CD4-positive, alpha-beta memory T cell (primary cell): Measurements from ENCODE around the gene MSRB1. TPM values are rescaled to one million over a fixed set of nuclear protein-coding genes. Genes with fewer than 3 reads are reported as not detected.

Source experiments
- CTCF ChIA-PET: fragments of 350-600 bp; sonication (Branson Sonifier 250); formaldehyde crosslinking; loops from one replicate; lab custom pipeline; 2021; ENCODE audit warnings: inconsistent platforms; ENCODE audit not compliant: partially characterized antibody; lab: Charles Lee
- POLR2A ChIA-PET: fragments of 350-600 bp; sonication (Branson Sonifier 250); formaldehyde crosslinking; loops from one replicate; lab custom pipeline; 2021; ENCODE audit not compliant: partially characterized antibody; lab: Charles Lee
- DNase-seq, 5 donors: peaks; one replicate each; pipeline versions ENCODE4 v3.0.0 to v3.0.0-alpha.2; 2020 to 2022; ENCODE audit warnings: mixed read lengths in 1 of 5
- H3K27ac ChIP-seq: one replicate; pipeline ENCODE4 v1.7.0; 2013; ENCODE audit warnings: low read depth, low read length
- H3K27me3 ChIP-seq: 2 replicates; pipeline ENCODE4 v1.7.0; 2013; ENCODE audit warnings: mild to moderate bottlenecking, low read length, moderate library complexity; ENCODE audit not compliant: insufficient read depth
- H3K36me3 ChIP-seq: 2 replicates; pipeline ENCODE4 v1.7.0; 2013; ENCODE audit warnings: mild to moderate bottlenecking, low read length, moderate library complexity; ENCODE audit not compliant: insufficient read depth
- H3K4me1 ChIP-seq: 2 replicates; pipeline ENCODE4 v1.7.0; 2013; ENCODE audit warnings: mild to moderate bottlenecking, low read length, moderate library complexity; ENCODE audit not compliant: insufficient read depth
- H3K4me3 ChIP-seq, 2 donors: one replicate each; pipeline ENCODE4 v1.7.0; 2013; ENCODE audit warnings: low read length in 2 of 2, mild to moderate bottlenecking in 1 of 2
- H3K9me3 ChIP-seq, 2 donors: one replicate each; pipeline ENCODE4 v1.7.0; 2013; ENCODE audit warnings: low read length in 2 of 2, control low read depth in 1 of 2; ENCODE audit not compliant: control insufficient read depth in 1 of 2
- H3K27ac Mint-ChIP-seq, 7 donors: one replicate each; pipeline ENCODE4 v1.8.0; 2020 to 2021; ENCODE audit warnings: mixed read lengths in 7 of 7, mild to moderate bottlenecking in 6 of 7, inconsistent platforms in 3 of 7, moderate library complexity in 3 of 7
- H3K27me3 Mint-ChIP-seq, 2 donors: one replicate each; pipeline ENCODE4 v1.8.0; 2020 to 2021; ENCODE audit warnings: mixed read lengths in 2 of 2
- H3K36me3 Mint-ChIP-seq, 2 donors: one replicate each; pipeline ENCODE4 v1.8.0; 2020 to 2021; ENCODE audit warnings: mixed read lengths in 2 of 2, inconsistent platforms in 1 of 2, mild to moderate bottlenecking in 1 of 2
- H3K4me1 Mint-ChIP-seq, 4 donors: one replicate each; pipeline ENCODE4 v1.8.0; 2020 to 2021; ENCODE audit warnings: mixed read lengths in 4 of 4, mild to moderate bottlenecking in 1 of 4
- H3K4me3 Mint-ChIP-seq, 8 donors: one replicate each; pipeline ENCODE4 v1.8.0; 2020 to 2021; ENCODE audit warnings: mixed read lengths in 8 of 8, mild to moderate bottlenecking in 7 of 8, moderate library complexity in 6 of 8, inconsistent platforms in 3 of 8
- H3K9me3 Mint-ChIP-seq, 8 donors: one replicate each; pipeline ENCODE4 v1.8.0; 2020 to 2021; ENCODE audit warnings: mixed read lengths in 8 of 8, mild to moderate bottlenecking in 5 of 8, inconsistent platforms in 3 of 8, moderate library complexity in 1 of 8
- intact Hi-C: fragments of 100-400 bp; cut with micrococcal nuclease; formaldehyde crosslinking; loops from one replicate; pipeline ENCODE4 v1.15.1; 2023
- polyA plus RNA-seq, 2 donors: library from polyadenylated mRNA; unstranded; fragments of 300-500 nt; fragmentation: Illumina TruSeq; gene quantifications; one replicate each; pipeline ENCODE4 v1.2.3, GENCODE V29; 2021
- total RNA-seq, 2 experiments: library from RNA; stranded (reverse); gene quantifications; one replicate each; pipeline ENCODE4 v1.2.3, GENCODE V29; 2021

Gene MSRB1
- total and polyA plus RNA-seq, 4 experiments from 2014 or later: 9.3 to 30.5 (median 15.5) TPM

- Mint-ChIP-seq H3K27me3 (no peaks in the 10 kb centered on the region), H3K9me3 (no peaks in the 10 kb centered on the region), H3K27ac (no peak overlapping the region), H3K4me1 (peaks cover 0 to 26% (median 7%) of the 10 kb centered on the region in 4 donors), H3K4me3 (no peak overlapping the region), H3K36me3 (no peaks in the 10 kb centered on the region)
- no peak for DNase-seq
- Histone ChIP-seq H3K36me3 (no peaks in the 10 kb centered on the region), H3K27me3 (no peaks in the 10 kb centered on the region), H3K4me3 (no peak overlapping the region), H3K9me3 (no peaks in the 10 kb centered on the region), H3K4me1 (peaks cover 21% of the 10 kb centered on the region), H3K27ac (no peak overlapping the region)
- CTCF ChIA-PET: no interaction called here
- POLR2A ChIA-PET: interaction anchor here (2.1 kb wide), 1 partner anchor 19 kb away, joined by 11 read pairs; the partner anchor contains the start of gene RPS2
- intact Hi-C loops: no loop called here
Measured at GRCh38 chr16:1945559-1946391, 2.8 kb upstream of the MSRB1 start.

- ChIA-PET POLR2A (interaction anchor here (2.0 to 4.6 kb wide), 4 partner anchors 17 to 211 kb away, joined by 7 to 34 read pairs (median 14); partner anchors contain the start of genes RPS2 and TRAF7), CTCF (no interaction called here)
- no peak overlapping the region for H3K27ac ChIP-seq
- Mint-ChIP-seq H3K4me3 (peak overlapping the region in 6 of 8 donors; percentile 33 to 83 (median 62)), H3K9me3 (no peaks in the 10 kb centered on the region), H3K4me1 (peaks cover 0 to 26% (median 7%) of the 10 kb centered on the region in 4 donors), H3K36me3 (no peaks in the 10 kb centered on the region), H3K27me3 (no peaks in the 10 kb centered on the region), H3K27ac (peak overlapping the region in 3 of 7 donors; percentile 30 to 90 (median 69))
- peaks cover 21% of the 10 kb centered on the region for H3K4me1 ChIP-seq
- H3K36me3 ChIP-seq: peaks cover 5% of the 10 kb centered on the region
- H3K4me3 ChIP-seq: no peak overlapping the region
- no peak for DNase-seq
- H3K27me3 ChIP-seq: no peaks in the 10 kb centered on the region
- H3K9me3 ChIP-seq: no peaks in the 10 kb centered on the region
- intact Hi-C loops: loop anchor here (5.0 kb wide), 3 partner anchors 48 to 452 kb away; partner anchors contain the start of genes CRAMP1, IFT140 and TELO2
Measured at GRCh38 chr16:1944612-1945199, 1.7 kb upstream of the MSRB1 start.

- peak in 1 of 5 donors; percentile 40 for DNase-seq
- H3K9me3 ChIP-seq: no peaks in the 10 kb centered on the region
- Mint-ChIP-seq H3K4me1 (peaks cover 0 to 26% (median 7%) of the 10 kb centered on the region in 4 donors), H3K27me3 (no peaks in the 10 kb centered on the region), H3K9me3 (no peaks in the 10 kb centered on the region), H3K27ac (peak overlapping the region in 6 of 7 donors; percentile 29 to 81 (median 64)), H3K36me3 (peaks cover 0 to 11% of the 10 kb centered on the region in 2 donors), H3K4me3 (peak overlapping the region; percentile 82 to 91 (median 86))
- ChIA-PET POLR2A (interaction anchor here (1.1 to 4.6 kb wide), 5 partner anchors 16 to 213 kb away, joined by 3 to 34 read pairs (median 4); partner anchors contain the start of genes NDUFB10, RPS2, TBL3 and TRAF7), CTCF (interaction anchor here (0.6 to 1.6 kb wide), 2 partner anchors 15 to 1990 kb away, joined by 3 to 4 read pairs; no protein-coding TSS in a partner anchor)
- H3K4me3 ChIP-seq: peak overlapping the region; percentile 52 to 90
- peak overlapping the region; percentile 58 for H3K27ac ChIP-seq
- H3K36me3 ChIP-seq: peaks cover 15% of the 10 kb centered on the region
- H3K4me1 ChIP-seq: peaks cover 21% of the 10 kb centered on the region
- H3K27me3 ChIP-seq: no peaks in the 10 kb centered on the region
- intact Hi-C loops: loop anchor here (2.0 to 5.0 kb wide), 4 partner anchors 50 to 633 kb away; partner anchors contain the start of genes CRAMP1, IFT140, TELO2 and UBE2I
Measured at GRCh38 chr16:1942047-1942809, 771 bp downstream of the MSRB1 start.

- no peak for DNase-seq
- peak overlapping the region in 7 of 8 donors; percentile 4 to 87 (median 83) for H3K4me3 Mint-ChIP-seq
- Histone ChIP-seq H3K27me3 (no peaks in the 10 kb centered on the region), H3K27ac (no peak overlapping the region), H3K36me3 (peaks cover 15% of the 10 kb centered on the region), H3K4me3 (no peak overlapping the region), H3K9me3 (no peaks in the 10 kb centered on the region), H3K4me1 (peaks cover 21% of the 10 kb centered on the region)
- H3K9me3 Mint-ChIP-seq: no peaks in the 10 kb centered on the region
- H3K27me3 Mint-ChIP-seq: no peaks in the 10 kb centered on the region
- ChIA-PET POLR2A (interaction anchor here (0.9 to 4.6 kb wide), 4 partner anchors 24 to 214 kb away, joined by 3 to 34 read pairs (median 4); partner anchors contain the start of genes RPS2, TBL3 and TRAF7), CTCF (interaction anchor here (1.1 to 1.6 kb wide), 2 partner anchors 12 to 16 kb away, joined by 3 to 4 read pairs; no protein-coding TSS in a partner anchor)
- H3K4me1 Mint-ChIP-seq: peaks cover 0 to 26% (median 7%) of the 10 kb centered on the region in 4 donors
- intact Hi-C loops: loop anchor here (2.0 to 5.0 kb wide), 4 partner anchors 51 to 633 kb away; partner anchors contain the start of genes CRAMP1, IFT140, TELO2 and UBE2I
- peak overlapping the region in 1 of 7 donors; percentile 40 for H3K27ac Mint-ChIP-seq
- peaks cover 0 to 11% of the 10 kb centered on the region in 2 donors for H3K36me3 Mint-ChIP-seq
Measured at GRCh38 chr16:1941162-1942046, 1.6 kb downstream of the MSRB1 start.

- peaks cover 0 to 26% (median 7%) of the 10 kb centered on the region in 4 donors for H3K4me1 Mint-ChIP-seq
- H3K36me3 ChIP-seq: peaks cover 15% of the 10 kb centered on the region
- H3K27me3 ChIP-seq: no peaks in the 10 kb centered on the region
- intact Hi-C loops: loop anchor here (5.0 kb wide), 3 partner anchors 52 to 448 kb away; partner anchors contain the start of genes CRAMP1, IFT140 and TELO2
- no peak overlapping the region for H3K27ac ChIP-seq
- peak overlapping the region in 1 of 8 donors; percentile 15 for H3K4me3 Mint-ChIP-seq
- ChIA-PET CTCF (interaction anchor here (1.1 to 1.6 kb wide), 2 partner anchors 11 to 17 kb away, joined by 3 to 4 read pairs; no protein-coding TSS in a partner anchor), POLR2A (interaction anchor here (0.9 to 4.6 kb wide), 3 partner anchors 25 to 215 kb away, joined by 3 to 34 read pairs (median 4); partner anchors contain the start of genes RPS2, TBL3 and TRAF7)
- no peaks in the 10 kb centered on the region for H3K9me3 ChIP-seq
- no peak overlapping the region for H3K27ac Mint-ChIP-seq
- peaks cover 0 to 11% of the 10 kb centered on the region in 2 donors for H3K36me3 Mint-ChIP-seq
- no peak overlapping the region for H3K4me3 ChIP-seq
- DNase-seq: no peak
- H3K9me3 Mint-ChIP-seq: no peaks in the 10 kb centered on the region
- H3K27me3 Mint-ChIP-seq: no peaks in the 10 kb centered on the region
- H3K4me1 ChIP-seq: peaks cover 21% of the 10 kb centered on the region
Measured at GRCh38 chr16:1940273-1941161, 2.5 kb downstream of the MSRB1 start.
